HCT116 (cell line): Measurements from ENCODE around the gene RAB3GAP2. TPM values are rescaled to one million over a fixed set of nuclear protein-coding genes. Genes with fewer than 3 reads are reported as not detected.

Source experiments
- ATAC-seq: fragments of 200-7000 bp; cut with Tn5 transposase; 2 replicates; pipeline ENCODE4 v1.9.1; 2020; ENCODE audit warnings: mild to moderate bottlenecking, moderate library complexity
- BruUV-seq: library from RNA; stranded (reverse); fragments of 400-500 nt; replicated peaks from 2 replicates; lab custom pipeline; 2021; lab: Mats Ljungman, UMichigan
- CTCF ChIA-PET: fragments of 300-600 bp; sonication (Branson Sonifier 250); formaldehyde crosslinking; loops from one replicate; lab custom pipeline; 2021; ENCODE audit warnings: antibody characterized with exemption; lab: Charles Lee
- POLR2A ChIA-PET: fragments of 300-600, 350-600 bp; sonication (Branson Sonifier 250); formaldehyde crosslinking; loops from one replicate; lab custom pipeline; 2021; ENCODE audit warnings: antibody characterized with exemption; lab: Charles Lee
- RAD21 ChIA-PET, 2 experiments: fragments of 300-600 bp; sonication (Branson Sonifier 250); formaldehyde crosslinking; loops; one replicate each; lab custom pipeline; 2023; ENCODE audit warnings: low total read pairs in 2 of 2; ENCODE audit not compliant: uncharacterized antibody in 2 of 2, unreplicated experiment in 2 of 2, low non-redundant PET in 1 of 2; lab: Charles Lee
- DNase-seq: peaks from one replicate; pipeline ENCODE4 v3.0.0-alpha.2; 2010; ENCODE audit warnings: low read depth, low spot score
- H2AFZ ChIP-seq: fragments of 200-600 bp; shearing (Covaris generic), sonication (generic); 2 replicates; pipeline ENCODE4 v1.6.1; 2017; ENCODE audit warnings: low read depth, mixed run types, mixed read lengths, antibody characterized with exemption, low read length; ENCODE audit not compliant: poor library complexity, severe bottlenecking
- H3K27ac ChIP-seq: 2 replicates; pipeline ENCODE4 v1.5.1; 2012; ENCODE audit warnings: low read depth, low read length
- H3K27me3 ChIP-seq: fragments of 200-600 bp; sonication (generic); 2 replicates; pipeline ENCODE4 v1.6.1; 2016; ENCODE audit warnings: mixed run types, low read length, mixed read lengths; ENCODE audit not compliant: insufficient read depth
- H3K36me3 ChIP-seq, 2 experiments: fragments of 200-500 bp in 1 of 2; fragments of 200-600 bp in 1 of 2; sonication (Bioruptor generic) in 1 of 2; sonication (generic) in 1 of 2; 2 replicates each; pipeline versions ENCODE4 v1.5.1 to v1.6.1; 2014 to 2016; ENCODE audit warnings: low read length in 2 of 2, inconsistent platforms in 1 of 2, mixed read lengths in 1 of 2, mixed run types in 1 of 2; ENCODE audit not compliant: insufficient read depth in 2 of 2, control insufficient read depth in 1 of 2
- H3K4me1 ChIP-seq, 2 experiments: fragments of 200-600 bp in 1 of 2; sonication (generic) in 1 of 2; 2 replicates each; pipeline versions ENCODE4 v1.5.1 to v1.6.1; 2012 to 2017; ENCODE audit warnings: low read length in 2 of 2, inconsistent platforms in 1 of 2, mild to moderate bottlenecking in 1 of 2, mixed read lengths in 1 of 2, mixed run types in 1 of 2, moderate library complexity in 1 of 2; ENCODE audit not compliant: insufficient read depth in 2 of 2, control insufficient read depth in 1 of 2
- H3K4me2 ChIP-seq: fragments of 200-600 bp; sonication (generic); 2 replicates; pipeline ENCODE4 v1.6.1; 2017; ENCODE audit warnings: mixed run types, low read length, mixed read lengths
- H3K4me3 ChIP-seq, 2 experiments: fragments of 200-600 bp in 1 of 2; sonication (generic) in 1 of 2; replicated peaks in 1 of 2; 2 replicates each; pipeline ENCODE4 v1.5.1; 2011 to 2016; ENCODE audit warnings: low read length in 2 of 2, control low read depth in 1 of 2, low read depth in 1 of 2, mild to moderate bottlenecking in 1 of 2, mixed read lengths in 1 of 2, mixed run types in 1 of 2
- H3K79me2 ChIP-seq: fragments of 200-600 bp; sonication (generic); 2 replicates; pipeline ENCODE4 v1.6.1; 2017; ENCODE audit warnings: mild to moderate bottlenecking, mixed run types, low read length, moderate library complexity, mixed read lengths; ENCODE audit not compliant: insufficient read depth
- H3K9ac ChIP-seq: fragments of 200-600 bp; sonication (generic); 2 replicates; pipeline ENCODE4 v1.6.1; 2016; ENCODE audit warnings: low read length, mixed read lengths
- H3K9me2 ChIP-seq: fragments of 200-600 bp; sonication (generic), shearing (Covaris generic); 2 replicates; pipeline ENCODE4 v1.6.1; 2017; ENCODE audit warnings: mixed run types, mild to moderate bottlenecking, moderate library complexity; ENCODE audit not compliant: insufficient read depth
- H3K9me3 ChIP-seq, 2 experiments: fragments of 200-500 bp in 1 of 2; fragments of 200-600 bp in 1 of 2; sonication (Bioruptor generic) in 1 of 2; sonication (generic) in 1 of 2; 2 replicates each; pipeline ENCODE4 v1.6.1; 2014 to 2017; ENCODE audit warnings: low read length in 2 of 2, mixed read lengths in 2 of 2, inconsistent platforms in 1 of 2, low read depth in 1 of 2, mild to moderate bottlenecking in 1 of 2, mixed run types in 1 of 2, moderate library complexity in 1 of 2; ENCODE audit not compliant: control insufficient read depth in 1 of 2, insufficient read depth in 1 of 2
- H4K20me1 ChIP-seq: fragments of 200-600 bp; sonication (generic), shearing (Covaris generic); 2 replicates; pipeline ENCODE4 v1.6.1; 2017; ENCODE audit warnings: mixed run types, mild to moderate bottlenecking, moderate library complexity; ENCODE audit not compliant: insufficient read depth
- CEBPB ChIP-seq: IDR thresholded peaks from 2 replicates; pipeline ENCODE4 v1.6.1; 2012; ENCODE audit warnings: low read depth
- CTCF ChIP-seq, 3 experiments: fragments of 200-600 bp in 1 of 3; sonication (generic) in 1 of 3; IDR thresholded peaks in 2 of 3; conservative IDR thresholded peaks in 1 of 3; 2 replicates each; pipeline ENCODE4 v1.5.1; 2012 to 2017; ENCODE audit warnings: low read depth in 2 of 3, low read length in 2 of 3, antibody characterized with exemption in 1 of 3, borderline replicate concordance in 1 of 3, control low read depth in 1 of 3, mild to moderate bottlenecking in 1 of 3, mixed read lengths in 1 of 3, mixed run types in 1 of 3, moderate library complexity in 1 of 3; ENCODE audit not compliant: insufficient read depth in 1 of 3
- EGR1 ChIP-seq: IDR thresholded peaks from 2 replicates; pipeline ENCODE4 v1.6.1; 2012; ENCODE audit warnings: low read depth
- EZH2 ChIP-seq: fragments of 200-600 bp; sonication (generic); IDR thresholded peaks from 2 replicates; pipeline ENCODE4 v1.6.1; 2017; ENCODE audit warnings: antibody characterized with exemption, mixed run types
- FOSL1 ChIP-seq: IDR thresholded peaks from 2 replicates; pipeline ENCODE4 v1.6.1; 2012; ENCODE audit warnings: low read depth
- JUND ChIP-seq: IDR thresholded peaks from 2 replicates; pipeline ENCODE4 v1.6.1; 2012
- POLR2A ChIP-seq: IDR thresholded peaks from 2 replicates; pipeline ENCODE4 v1.7.0; 2011; ENCODE audit warnings: borderline replicate concordance; ENCODE audit not compliant: insufficient read depth, insufficient read length; ENCODE audit errors: extremely low read depth
- POLR2AphosphoS5 ChIP-seq: IDR thresholded peaks from 2 replicates; pipeline ENCODE4 v1.6.1; 2011; ENCODE audit warnings: mild to moderate bottlenecking, low read depth, low read length, moderate library complexity
- RAD21 ChIP-seq: IDR thresholded peaks from 2 replicates; pipeline ENCODE4 v1.6.1; 2012; ENCODE audit warnings: low read depth, mild to moderate bottlenecking
- SIN3A ChIP-seq: IDR thresholded peaks from 2 replicates; pipeline ENCODE4 v1.6.1; 2012; ENCODE audit warnings: low read depth
- SP1 ChIP-seq: IDR thresholded peaks from 2 replicates; pipeline ENCODE4 v1.6.1; 2012; ENCODE audit warnings: low read depth
- SRF ChIP-seq: IDR thresholded peaks from 2 replicates; pipeline ENCODE4 v1.6.1; 2012; ENCODE audit warnings: low read depth
- ZBTB33 ChIP-seq: IDR thresholded peaks from 2 replicates; pipeline ENCODE4 v1.6.1; 2011; ENCODE audit warnings: mild to moderate bottlenecking, low read length, moderate library complexity; ENCODE audit not compliant: insufficient replicate concordance; ENCODE audit errors: extremely low read depth
- ZNF274 ChIP-seq: fragments of 200-500 bp; sonication (Bioruptor generic); IDR thresholded peaks from 2 replicates; pipeline ENCODE4 v1.6.1; 2014; ENCODE audit warnings: mild to moderate bottlenecking, low read depth, low read length, inconsistent platforms
- intact Hi-C: fragments of 100-400 bp; cut with micrococcal nuclease; formaldehyde crosslinking; loops from 2 replicates; pipeline ENCODE4 v1.10.0; 2022
- total RNA-seq: library from RNA; stranded (reverse); gene quantifications from one replicate; pipeline ENCODE4 v1.2.1, GENCODE V29; 2021; ENCODE audit not compliant: unreplicated experiment
- TF ChIP-seq, protein P1 (sequence below): IDR thresholded peaks from 2 replicates; pipeline ENCODE4 v1.6.1; 2012; ENCODE audit warnings: low read depth
- TF ChIP-seq, protein P2 (sequence below): IDR thresholded peaks from 2 replicates; pipeline ENCODE4 v1.6.1; 2012

Gene RAB3GAP2
- total RNA-seq, 1 experiment from 2014 or later, result 32.5 TPM

DNA sequence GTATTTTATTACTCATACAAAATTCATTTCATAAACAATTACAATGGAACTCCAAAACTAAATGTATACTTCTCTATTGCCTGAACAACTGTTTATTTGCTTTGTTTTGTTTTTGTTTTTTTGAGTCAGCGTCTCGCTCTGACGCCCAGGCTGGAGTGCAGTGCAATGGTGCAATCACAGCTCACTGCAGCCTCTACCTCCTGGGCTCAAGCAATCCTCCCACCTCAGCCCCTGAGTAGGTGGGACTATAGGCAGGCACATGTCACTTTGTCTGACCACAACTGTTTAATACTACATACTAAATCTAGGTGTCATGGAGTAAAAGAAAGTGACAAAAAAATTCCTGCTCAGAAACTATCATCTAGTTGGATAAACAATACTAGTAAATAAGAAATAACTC lies 49.3 kb downstream of the RAB3GAP2 start:
- POLR2A ChIA-PET, result no interaction called here
- Histone ChIP-seq H3K4me1 (no peaks in the 10 kb centered on the region), H3K4me2 (no peak overlapping the region), H3K27ac (no peak overlapping the region), H3K36me3 (no peaks in the 10 kb centered on the region), H4K20me1 (no peaks in the 10 kb centered on the region; the same call in 1 of the 2 replicates), H3K4me3 (no peak overlapping the region), H3K9me2 (no peaks in the 10 kb centered on the region), H2AFZ (no peak overlapping the region), H3K9me3 (no peaks in the 10 kb centered on the region), H3K79me2 (peaks cover 39% of the 10 kb centered on the region), H3K9ac (no peak overlapping the region), H3K27me3 (no peaks in the 10 kb centered on the region)
- BruUV-seq, result no TSS peak
- RAD21 ChIA-PET, result no interaction called here
- TF ChIP-seq SIN3A, result no peak
- no peak for TF ChIP-seq RAD21
- no peak for TF ChIP-seq CEBPB
- TF ChIP-seq ZBTB33, result no peak
- no peak for TF ChIP-seq SP1
- TF ChIP-seq EGR1, result no peak
- no peak for TF ChIP-seq JUND
- TF ChIP-seq POLR2AphosphoS5, result no peak
- TF ChIP-seq ZNF274, result no peak
- no peak for TF ChIP-seq CTCF (IDR thresholded peaks at IDR 0.05 in 2 of 3, conservative IDR thresholded peaks at IDR 0.05 in 1 of 3; ENCODE audit: borderline replicate concordance in 1 of 3, insufficient read depth in 1 of 3, low read depth in 2 of 3, low read length in 2 of 3)
- TF ChIP-seq POLR2A, result no peak
- TF ChIP-seq, protein P1, sequence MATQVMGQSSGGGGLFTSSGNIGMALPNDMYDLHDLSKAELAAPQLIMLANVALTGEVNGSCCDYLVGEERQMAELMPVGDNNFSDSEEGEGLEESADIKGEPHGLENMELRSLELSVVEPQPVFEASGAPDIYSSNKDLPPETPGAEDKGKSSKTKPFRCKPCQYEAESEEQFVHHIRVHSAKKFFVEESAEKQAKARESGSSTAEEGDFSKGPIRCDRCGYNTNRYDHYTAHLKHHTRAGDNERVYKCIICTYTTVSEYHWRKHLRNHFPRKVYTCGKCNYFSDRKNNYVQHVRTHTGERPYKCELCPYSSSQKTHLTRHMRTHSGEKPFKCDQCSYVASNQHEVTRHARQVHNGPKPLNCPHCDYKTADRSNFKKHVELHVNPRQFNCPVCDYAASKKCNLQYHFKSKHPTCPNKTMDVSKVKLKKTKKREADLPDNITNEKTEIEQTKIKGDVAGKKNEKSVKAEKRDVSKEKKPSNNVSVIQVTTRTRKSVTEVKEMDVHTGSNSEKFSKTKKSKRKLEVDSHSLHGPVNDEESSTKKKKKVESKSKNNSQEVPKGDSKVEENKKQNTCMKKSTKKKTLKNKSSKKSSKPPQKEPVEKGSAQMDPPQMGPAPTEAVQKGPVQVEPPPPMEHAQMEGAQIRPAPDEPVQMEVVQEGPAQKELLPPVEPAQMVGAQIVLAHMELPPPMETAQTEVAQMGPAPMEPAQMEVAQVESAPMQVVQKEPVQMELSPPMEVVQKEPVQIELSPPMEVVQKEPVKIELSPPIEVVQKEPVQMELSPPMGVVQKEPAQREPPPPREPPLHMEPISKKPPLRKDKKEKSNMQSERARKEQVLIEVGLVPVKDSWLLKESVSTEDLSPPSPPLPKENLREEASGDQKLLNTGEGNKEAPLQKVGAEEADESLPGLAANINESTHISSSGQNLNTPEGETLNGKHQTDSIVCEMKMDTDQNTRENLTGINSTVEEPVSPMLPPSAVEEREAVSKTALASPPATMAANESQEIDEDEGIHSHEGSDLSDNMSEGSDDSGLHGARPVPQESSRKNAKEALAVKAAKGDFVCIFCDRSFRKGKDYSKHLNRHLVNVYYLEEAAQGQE, result no peak
- TF ChIP-seq EZH2, result no peak
- TF ChIP-seq, protein P2, sequence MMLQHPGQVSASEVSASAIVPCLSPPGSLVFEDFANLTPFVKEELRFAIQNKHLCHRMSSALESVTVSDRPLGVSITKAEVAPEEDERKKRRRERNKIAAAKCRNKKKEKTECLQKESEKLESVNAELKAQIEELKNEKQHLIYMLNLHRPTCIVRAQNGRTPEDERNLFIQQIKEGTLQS, result no peak
- TF ChIP-seq SRF, result no peak
- TF ChIP-seq FOSL1, result no peak
- CTCF ChIA-PET, result no interaction called here
- DNase-seq (no peak), ATAC-seq (no peak)
- intact Hi-C loops, result no loop called here
